CD4-positive, alpha-beta T cell treated with Interleukin-6 at 100 ng/mL for 8 hours (primary cell): ENCODE data around the gene DOCK11.

Experiments
- DNase-seq: peaks from one replicate; pipeline ENCODE4 v3.0.0-alpha.2; 2020; ENCODE audit warnings: mixed read lengths, low spot score

The DOCK11 gene

DNA sequence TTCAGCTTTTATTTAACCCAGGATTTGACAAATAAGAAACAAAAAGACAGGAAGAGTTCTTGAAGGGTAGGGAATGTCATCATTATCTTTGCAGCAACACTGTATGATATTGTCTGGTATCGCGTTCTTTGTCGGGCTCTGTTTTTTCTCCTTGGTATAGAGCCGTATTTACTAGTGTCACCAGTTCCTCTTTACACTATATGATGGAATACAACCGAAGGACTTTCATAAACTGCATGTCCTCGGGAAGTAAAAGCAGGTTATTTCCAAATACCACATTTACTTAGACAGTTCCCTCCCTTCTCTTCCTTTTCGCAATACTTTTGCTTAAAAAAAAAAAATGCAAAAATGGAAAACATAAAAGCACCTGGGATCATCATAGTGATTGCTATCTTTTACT, 135.2 kb downstream of the DOCK11 start:
- no peak for DNase-seq

DNA sequence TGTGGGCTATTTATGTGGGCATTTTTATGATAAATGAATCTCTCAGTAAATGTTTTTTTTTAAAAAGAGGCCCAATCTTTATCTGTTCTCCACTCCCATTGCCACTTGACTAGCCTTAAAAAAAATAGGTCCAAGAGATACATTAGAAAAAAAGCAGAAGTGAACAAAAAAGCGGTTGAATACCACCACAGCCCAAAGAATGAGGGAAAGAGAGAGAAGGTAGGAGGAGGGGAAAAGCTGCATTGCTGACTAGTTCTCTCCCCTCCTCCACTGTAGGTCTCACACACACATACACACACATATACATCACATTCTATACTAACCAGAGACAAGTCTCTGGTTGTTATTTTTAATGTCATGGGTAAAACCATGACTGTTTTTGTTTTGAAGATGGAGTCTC, 136.0 kb downstream of the DOCK11 start:
- DNase-seq, result no peak

DNA sequence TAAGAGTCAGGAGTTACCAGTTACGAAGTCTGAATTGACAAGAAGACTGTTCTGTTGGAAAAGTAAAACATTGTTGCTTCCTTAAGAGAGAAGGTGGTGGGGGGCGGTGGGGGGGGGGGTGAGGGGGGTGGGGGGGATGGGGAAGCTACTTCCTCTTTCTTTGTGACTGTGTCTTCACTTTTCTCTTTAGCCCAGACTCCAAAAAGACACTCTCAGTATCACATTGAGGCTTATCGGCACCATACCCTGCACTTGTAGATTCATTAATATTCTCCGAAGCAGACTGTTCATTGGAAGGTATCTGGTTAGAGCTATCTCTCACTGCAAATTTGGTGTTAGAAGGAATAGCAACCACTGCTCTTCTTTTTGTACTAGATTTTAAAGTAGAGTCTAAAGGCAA, 137.2 kb downstream of the DOCK11 start:
- no peak for DNase-seq

GRCh38 chrX:118633530-118633929, 137.9 kb downstream of the DOCK11 start:
- no peak for DNase-seq

DNA sequence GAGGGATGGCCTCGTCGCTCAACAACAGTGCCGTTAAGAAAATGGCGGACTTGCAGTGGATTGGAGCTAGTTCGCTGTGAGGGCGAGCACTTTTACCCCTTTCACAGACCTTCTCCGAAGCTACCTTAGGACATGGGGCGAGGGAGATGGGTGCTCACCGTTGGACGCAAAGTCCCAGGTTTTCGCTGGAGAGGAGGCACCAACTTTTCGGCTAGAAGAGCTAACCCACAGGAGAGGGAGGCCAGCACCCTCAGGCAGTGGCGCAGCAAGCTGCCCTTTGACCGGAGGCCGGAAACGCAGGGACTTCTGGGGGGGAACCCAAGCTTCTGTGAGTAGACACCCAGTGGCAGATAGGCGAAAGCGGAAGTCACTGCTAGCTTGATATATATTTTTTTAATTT, 138.7 kb downstream of the DOCK11 start:
- DNase-seq, result no peak

DNA sequence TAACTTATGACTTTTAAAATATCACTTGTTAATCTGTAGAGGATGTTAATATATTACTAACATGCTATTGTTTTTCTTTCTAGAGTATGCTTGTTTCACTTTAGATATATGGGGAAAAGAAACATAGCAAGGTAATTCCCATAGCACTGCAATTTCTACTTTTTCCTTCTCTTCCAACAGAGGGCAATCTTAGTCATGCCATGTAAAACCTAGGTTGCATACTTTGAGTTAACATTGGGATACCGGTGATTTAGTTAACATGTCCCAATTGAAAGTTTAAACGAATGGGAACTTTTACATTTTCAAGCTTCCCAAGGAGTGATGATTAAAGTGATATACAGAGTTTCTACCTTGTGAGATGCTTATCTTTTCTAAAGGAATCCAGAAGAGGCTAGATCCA, 142.4 kb downstream of the DOCK11 start:
- no peak for DNase-seq

- DNase-seq, result no peak
Measured at GRCh38 chrX:118644378-118644777, 148.8 kb downstream of the DOCK11 start.

DNA sequence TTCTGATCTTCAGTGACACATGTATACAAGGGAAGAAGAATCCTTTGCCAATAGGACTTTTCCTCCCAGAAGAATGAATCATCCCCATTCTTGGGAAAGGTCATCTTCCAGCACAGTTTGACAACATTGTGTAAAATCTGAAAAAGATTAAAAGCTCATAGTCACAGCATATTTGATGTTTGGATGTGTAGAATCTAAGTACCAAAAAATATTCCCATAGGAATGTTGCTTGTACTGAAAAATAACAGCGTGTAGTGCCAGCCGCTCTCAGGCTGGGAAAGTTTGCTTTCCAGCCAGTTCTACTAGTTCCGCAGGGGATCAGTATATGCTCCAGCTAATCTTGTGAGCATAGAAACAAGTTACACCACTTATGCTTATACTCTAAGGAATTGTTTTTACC, 157.1 kb downstream of the DOCK11 start:
- DNase-seq, result no peak

GRCh38 chrX:118654331-118654730, 158.7 kb downstream of the DOCK11 start:
- no peak for DNase-seq

DNA sequence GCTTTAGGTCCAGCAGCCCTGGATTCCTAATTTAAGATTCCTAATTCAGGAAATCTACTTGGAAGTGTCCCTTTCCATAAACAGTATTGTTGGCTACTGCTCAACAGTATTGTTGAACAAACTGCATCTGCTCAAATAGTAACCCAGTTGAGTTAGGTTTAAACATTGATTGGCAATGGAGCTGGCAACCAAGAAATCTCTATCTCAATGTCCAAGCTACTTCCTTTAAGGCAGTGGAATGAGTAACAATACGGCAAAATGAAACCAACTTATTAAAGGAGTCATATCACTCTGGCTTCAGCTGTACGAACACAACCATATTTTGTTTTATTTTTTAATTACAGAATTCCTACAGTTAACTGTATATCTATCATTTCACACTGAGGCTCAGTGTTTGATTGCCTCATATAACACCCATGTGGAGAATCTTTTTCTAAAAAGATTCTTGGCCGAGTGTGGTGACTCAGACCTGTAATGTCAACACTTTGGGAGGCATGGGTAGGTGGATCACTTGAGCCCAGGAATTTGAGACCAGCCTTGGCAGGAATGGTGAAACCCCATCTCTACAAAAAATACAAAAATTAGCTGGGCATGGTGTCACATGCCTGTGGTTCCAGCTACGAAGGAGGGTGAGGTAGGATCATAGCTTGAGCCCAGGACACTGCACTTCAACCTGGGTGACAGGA, 160.1 kb downstream of the DOCK11 start:
- DNase-seq, result no peak

- no peak for DNase-seq
Measured at GRCh38 chrX:118657413-118657812, 161.8 kb downstream of the DOCK11 start.

GRCh38 chrX:118660085-118660484, 164.5 kb downstream of the DOCK11 start:
- DNase-seq, result no peak

DNA sequence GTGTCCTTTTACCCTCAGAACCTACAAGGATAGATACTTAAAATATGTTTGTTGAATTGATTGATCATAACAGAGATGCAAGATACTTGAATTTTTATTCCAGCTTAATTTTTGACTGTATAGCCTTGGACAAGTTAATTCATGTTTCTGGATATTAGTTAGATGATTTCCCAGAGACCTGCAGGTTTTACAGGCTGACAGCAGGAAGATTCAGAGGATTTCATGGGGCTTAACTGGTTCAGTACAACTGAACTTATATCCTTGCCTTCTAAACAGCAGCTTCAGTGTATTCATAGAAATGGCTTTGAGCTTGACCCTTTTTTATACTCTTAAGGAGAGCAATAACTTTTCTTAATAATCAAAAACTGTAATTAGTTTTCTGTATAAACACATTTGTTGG, 169.6 kb downstream of the DOCK11 start:
- DNase-seq, result no peak

- no peak for DNase-seq
Measured at GRCh38 chrX:118666521-118666920, 170.9 kb downstream of the DOCK11 start.

DNA sequence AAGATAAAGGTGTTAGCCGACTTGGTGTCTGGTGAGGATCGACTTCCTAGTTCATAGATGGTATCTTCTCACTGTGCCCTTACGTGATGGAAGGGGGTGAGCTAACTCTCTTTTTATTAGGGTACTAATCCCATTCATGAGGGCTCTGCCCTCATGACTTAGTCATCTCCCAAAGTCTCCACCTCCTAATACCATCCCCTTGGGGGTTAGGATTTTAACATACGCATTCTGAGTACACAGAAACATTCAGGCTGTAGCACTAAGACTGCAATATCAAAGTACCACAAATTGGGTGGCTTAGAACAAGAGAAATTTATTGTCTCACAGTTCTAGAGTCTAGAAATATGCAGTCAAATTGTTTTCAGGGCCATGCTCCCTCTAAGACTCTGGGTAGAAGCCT, 173.8 kb downstream of the DOCK11 start:
- no peak for DNase-seq

DNA sequence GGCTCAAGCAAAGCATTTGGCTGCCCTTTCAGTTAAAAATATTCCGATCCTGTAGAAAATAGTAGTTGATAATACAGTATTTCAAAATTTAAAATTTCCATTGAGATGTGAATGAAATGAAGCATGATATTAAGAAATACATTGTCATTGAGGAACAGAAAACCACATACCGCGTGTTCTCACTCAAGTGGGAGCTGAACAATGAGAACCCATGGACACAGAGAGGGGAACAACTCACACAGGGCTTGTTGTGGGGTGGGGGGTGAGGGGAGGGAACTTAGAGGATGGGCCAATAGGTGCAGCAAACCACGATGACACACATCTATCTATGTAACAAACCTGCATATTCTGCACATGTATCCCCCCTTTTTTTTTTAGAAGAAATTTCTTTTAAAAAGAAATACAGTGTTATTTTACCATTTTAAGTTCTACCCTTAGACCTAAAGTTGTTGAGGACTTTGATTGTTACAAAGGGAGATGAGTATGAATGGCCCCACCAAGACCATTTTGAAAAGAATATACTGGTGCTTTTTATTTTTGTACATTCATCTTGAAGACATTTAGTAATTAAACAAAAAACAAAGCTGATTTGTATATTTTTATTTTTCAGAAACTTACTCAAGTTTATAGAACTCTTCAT, 179.8 kb downstream of the DOCK11 start:
- DNase-seq, result no peak

DNA sequence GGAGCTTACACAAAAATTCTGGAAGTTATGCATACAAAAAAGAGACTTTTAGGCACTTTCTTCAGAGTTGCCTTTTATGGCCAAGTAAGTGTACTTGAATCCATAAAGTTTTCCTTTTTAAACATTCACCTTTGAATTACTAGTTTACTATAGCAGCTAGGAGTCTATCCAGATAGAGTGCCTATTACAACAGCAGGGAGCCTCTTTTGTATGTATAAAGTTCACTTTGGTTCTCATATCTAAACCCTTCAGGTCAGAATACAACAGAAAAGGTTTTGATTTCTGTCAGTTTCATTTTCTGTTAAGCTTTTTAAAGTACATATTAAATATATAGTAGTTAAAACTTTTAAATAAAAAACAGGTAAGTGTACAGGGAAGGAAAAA, 180.3 kb downstream of the DOCK11 start:
- DNase-seq, result no peak

GRCh38 chrX:118677318-118677717, 181.7 kb downstream of the DOCK11 start:
- DNase-seq, result no peak

- no peak for DNase-seq
Measured at GRCh38 chrX:118679290-118679689, 183.7 kb downstream of the DOCK11 start.

DNA sequence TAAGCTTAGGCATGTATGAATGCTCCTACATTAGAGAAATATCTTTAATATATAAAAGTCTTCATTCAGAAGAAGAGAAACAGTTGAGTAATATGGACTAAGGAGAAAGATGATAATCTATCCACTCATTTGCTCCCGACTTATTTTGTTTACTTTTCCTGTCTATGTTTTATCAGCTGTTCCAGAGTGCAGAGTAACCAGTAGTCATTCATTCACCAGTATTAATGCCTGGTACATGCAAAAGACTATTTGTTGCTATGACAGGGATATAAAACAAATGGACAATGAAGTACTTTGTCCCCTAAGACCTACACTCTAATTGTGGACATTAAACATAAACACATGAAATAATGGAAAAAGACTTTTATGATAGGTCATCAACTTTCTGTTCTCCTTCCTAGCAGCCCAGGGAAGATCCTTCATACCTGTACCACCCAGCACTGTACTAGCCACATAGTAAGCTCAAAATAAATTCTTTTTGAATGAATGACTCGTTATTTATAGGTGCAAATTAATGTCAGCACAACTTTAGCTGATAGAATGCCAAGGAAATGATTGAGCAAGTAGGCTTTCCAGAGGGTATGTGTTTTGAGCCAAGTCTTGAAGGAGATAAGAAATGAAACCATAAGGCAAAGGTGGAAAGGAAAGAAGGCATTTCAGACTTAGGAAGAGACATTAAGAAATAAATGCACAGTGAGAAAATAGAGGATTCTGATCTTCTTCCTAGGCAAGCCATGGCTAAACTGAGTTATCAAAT, 186.8 kb downstream of the DOCK11 start:
- DNase-seq, result no peak

GRCh38 chrX:118685393-118685792, 189.8 kb downstream of the DOCK11 start:
- no peak for DNase-seq

GRCh38 chrX:118688935-118689334, 193.3 kb downstream of the DOCK11 start:
- DNase-seq, result no peak

- DNase-seq, result no peak
Measured at GRCh38 chrX:118693843-118694242, 198.2 kb downstream of the DOCK11 start.
